ENCODE data around the gene ZNF562.

ZNF562 gene

DNA sequence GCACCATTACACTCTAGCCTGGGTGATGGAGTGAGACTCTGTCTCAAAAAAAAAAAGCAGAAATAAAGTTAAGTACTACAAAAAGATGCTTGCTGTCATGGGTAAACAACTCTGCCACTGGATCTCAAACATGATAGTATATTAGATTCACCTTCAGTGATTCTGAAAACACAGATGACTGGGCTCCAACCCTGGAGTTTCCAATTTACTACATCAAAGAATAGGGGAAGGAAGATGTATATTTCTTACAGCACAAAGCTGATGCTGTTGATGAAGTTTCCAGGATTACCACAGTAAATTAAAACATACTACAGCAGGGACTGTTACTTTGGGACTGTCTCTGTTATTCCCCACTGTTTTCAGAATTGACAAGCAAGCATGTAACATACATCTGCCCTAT lies 59.1 kb downstream of the ZNF562 start:
- H3K27me3 ChIP-seq (ENCODE audit: control insufficient read depth, insufficient read depth, low read length, poor library complexity, severe bottlenecking): no peaks in the 10 kb centered on the region

DNA sequence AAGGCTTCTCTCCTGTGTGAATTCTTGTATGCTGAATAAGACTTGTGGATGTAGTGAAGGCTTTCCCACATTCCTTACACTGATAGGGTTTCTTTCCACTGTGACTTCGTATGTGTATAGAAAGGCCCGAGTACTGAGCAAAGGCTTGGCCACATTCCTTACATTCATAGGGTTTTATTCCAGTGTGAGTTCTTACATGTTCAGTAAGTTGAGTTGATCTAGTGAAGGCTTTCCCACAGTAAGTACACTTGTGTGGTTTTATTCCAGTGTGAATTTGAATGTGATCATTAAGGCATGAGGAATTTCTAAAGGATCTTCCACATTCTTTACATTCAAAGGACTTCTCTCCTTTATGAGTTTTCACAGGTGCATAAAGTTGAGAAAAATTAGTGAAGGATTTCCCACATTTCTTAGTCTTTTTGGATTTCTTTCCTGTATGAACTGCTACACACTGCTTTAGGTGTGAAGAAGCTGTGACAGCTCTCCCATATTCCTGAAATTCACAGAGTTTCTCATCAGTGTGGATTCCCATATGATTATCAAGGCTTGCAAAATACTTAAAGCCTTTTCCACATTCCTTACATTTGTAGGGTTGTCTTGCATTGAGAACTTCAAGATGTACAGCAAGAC lies 64.3 kb downstream of the ZNF562 start:
- WGBS, 2 experiments: 92 to 100% methylated on average over 2 of the region's 2 CpGs
- peaks cover 2% of the 10 kb centered on the region for H3K9me3 ChIP-seq (ENCODE audit: control insufficient read depth, low read length)
- peaks cover 70% of the 10 kb centered on the region for H3K36me3 ChIP-seq (ENCODE audit: control insufficient read depth, insufficient read depth, low read length)
- no peak overlapping the region for H3K27ac ChIP-seq (ENCODE audit: insufficient read depth, low read depth, low read length, poor library complexity, severe bottlenecking)
- H3K27me3 ChIP-seq (ENCODE audit: control insufficient read depth, insufficient read depth, low read length, poor library complexity, severe bottlenecking): no peaks in the 10 kb centered on the region
- no peak overlapping the region for H3K4me3 ChIP-seq (ENCODE audit: insufficient read depth, low read depth, low read length)
- H3K4me1 ChIP-seq (ENCODE audit: control insufficient read depth, insufficient read depth, low read length): no peaks in the 10 kb centered on the region

More for the DNA sequence above, 59.1 kb downstream of the ZNF562 start:
- H3K4me1 ChIP-seq (ENCODE audit: control insufficient read depth, insufficient read depth, low read length): peaks cover 5% of the 10 kb centered on the region
- H3K36me3 ChIP-seq (ENCODE audit: control insufficient read depth, insufficient read depth, low read length): peaks cover 75% of the 10 kb centered on the region
- peaks cover 2% of the 10 kb centered on the region for H3K9me3 ChIP-seq (ENCODE audit: control insufficient read depth, low read length)
- H3K27ac ChIP-seq (ENCODE audit: insufficient read depth, low read depth, low read length, poor library complexity, severe bottlenecking): no peak overlapping the region
- no peak overlapping the region for H3K4me3 ChIP-seq (ENCODE audit: insufficient read depth, low read depth, low read length)

DNA sequence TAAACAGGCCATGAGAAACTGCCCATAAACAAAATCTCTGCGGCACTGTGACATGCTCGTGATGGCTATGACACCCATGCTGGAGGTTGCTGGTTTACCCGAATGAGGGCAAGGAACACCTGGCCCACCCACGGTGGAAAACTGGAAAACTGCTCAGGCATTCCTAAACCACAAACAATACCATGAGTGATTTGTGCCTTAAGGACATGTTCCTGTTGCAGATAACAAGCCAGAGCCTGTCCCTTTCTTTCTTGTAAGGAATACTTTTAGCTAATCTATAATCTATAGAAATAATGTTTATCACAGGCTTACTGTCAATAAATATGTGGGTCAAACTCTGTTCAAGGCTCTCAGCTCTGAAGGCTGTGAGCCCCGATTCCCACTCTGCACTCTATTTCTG lies 66.0 kb downstream of the ZNF562 start:
- Histone ChIP-seq H3K27me3 (ENCODE audit: control insufficient read depth, insufficient read depth, low read length, poor library complexity, severe bottlenecking) (no peaks in the 10 kb centered on the region), H3K4me1 (ENCODE audit: control insufficient read depth, insufficient read depth, low read length) (no peaks in the 10 kb centered on the region), H3K27ac (ENCODE audit: insufficient read depth, low read depth, low read length, poor library complexity, severe bottlenecking) (no peak overlapping the region), H3K36me3 (ENCODE audit: control insufficient read depth, insufficient read depth, low read length) (peaks cover 53% of the 10 kb centered on the region), H3K4me3 (ENCODE audit: insufficient read depth, low read depth, low read length) (no peak overlapping the region), H3K9me3 (ENCODE audit: control insufficient read depth, low read length) (peaks cover 2% of the 10 kb centered on the region)
- WGBS, 2 experiments: 93 to 98% methylated on average over 5 of the region's 5 CpGs

DNA sequence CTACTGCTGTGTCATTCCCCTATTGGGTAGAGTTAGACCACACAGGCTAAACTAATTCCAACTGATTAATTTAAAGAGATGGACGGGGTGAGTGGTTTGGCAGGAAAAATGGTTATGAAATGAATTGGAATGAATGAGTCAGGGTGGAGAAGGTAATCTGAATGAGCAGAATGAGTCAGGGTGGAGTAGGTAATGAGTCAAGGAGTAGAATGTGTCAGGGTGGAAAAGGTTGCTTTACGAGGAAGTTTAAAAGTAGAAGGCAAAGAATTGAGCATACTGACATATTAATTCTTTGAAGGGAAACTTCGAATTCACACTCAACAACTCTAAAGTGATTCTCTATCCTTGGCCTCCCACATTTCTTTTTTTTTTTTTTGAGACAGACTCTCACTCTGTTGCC lies 77.9 kb downstream of the ZNF562 start:
- H3K4me1 ChIP-seq (ENCODE audit: control insufficient read depth, insufficient read depth, low read length): no peaks in the 10 kb centered on the region
- H3K36me3 ChIP-seq (ENCODE audit: control insufficient read depth, insufficient read depth, low read length): no peaks in the 10 kb centered on the region
- WGBS, 2 experiments: 82 to 87% methylated on average over 3 of the region's 3 CpGs
- no peaks in the 10 kb centered on the region for H3K27me3 ChIP-seq (ENCODE audit: control insufficient read depth, insufficient read depth, low read length, poor library complexity, severe bottlenecking)
- H3K4me3 ChIP-seq (ENCODE audit: insufficient read depth, low read depth, low read length): no peak overlapping the region
- no peak overlapping the region for H3K27ac ChIP-seq (ENCODE audit: insufficient read depth, low read depth, low read length, poor library complexity, severe bottlenecking)
- peaks cover 2% of the 10 kb centered on the region for H3K9me3 ChIP-seq (ENCODE audit: control insufficient read depth, low read length)

All from ectodermal cell (in vitro differentiated cells).